HG03064 (cell line): ENCODE results near the gene ITGB8.
"Not testable (repeated sequence)": the region's sequence is repeated elsewhere in the genome, so short reads cannot be mapped to it uniquely, and the experiment has no call there.

Source experiments
- ATAC-seq: cut with Tn5 transposase; IDR thresholded peaks from one replicate; pipeline ENCODE4 v1.9.1; 2021; ENCODE audit warnings: low read depth; ENCODE audit not compliant: unreplicated experiment

The ITGB8 gene

DNA sequence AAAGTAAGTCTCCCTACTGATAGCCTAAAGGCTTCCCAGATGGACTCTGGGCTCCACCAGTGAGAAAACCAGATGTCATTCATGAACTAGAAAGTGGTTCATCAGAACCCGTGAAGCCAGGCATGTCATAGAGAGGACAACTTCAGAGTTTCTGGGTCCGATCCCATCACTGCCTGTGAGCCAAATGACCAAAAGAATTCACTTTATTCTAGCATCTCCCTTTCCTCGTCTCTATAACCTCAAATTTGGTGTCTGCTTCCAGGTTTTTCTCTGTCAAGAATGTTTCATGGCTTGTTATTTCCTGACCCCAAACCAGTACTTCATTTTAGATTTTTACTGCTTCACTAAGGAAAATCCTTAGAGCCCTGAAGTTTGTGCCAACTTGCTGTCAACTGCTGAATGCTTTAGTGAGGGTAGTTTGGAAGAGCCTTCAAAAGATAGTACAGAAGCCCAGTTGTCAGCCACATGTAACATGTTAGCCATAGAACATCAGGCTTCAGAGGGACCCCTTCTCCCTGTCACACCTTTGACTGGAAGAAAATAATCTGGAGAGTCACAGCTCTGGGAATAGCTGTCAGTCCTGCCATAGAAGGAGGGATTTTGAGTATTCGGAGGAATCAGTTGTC, 34.0 kb downstream of the ITGB8 start:
- no peak for ATAC-seq

DNA sequence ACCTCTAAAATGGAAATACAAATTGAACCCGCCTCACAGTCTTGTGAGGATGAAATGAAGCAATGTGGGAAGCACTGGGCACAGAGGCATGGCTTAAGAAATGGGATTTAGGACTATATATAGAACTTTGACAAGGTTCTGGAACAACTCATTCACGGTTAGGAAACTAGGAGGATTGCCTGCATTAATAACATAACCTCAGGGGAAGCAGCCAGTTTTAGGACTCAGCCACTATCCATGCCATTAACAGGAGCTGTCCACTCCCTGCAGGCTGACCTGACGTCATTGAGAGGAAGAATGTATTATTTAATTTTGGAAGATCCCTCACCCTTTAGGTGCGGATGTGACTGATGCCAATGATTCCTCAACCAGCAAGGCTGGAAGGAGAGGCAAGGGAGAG, 34.8 kb downstream of the ITGB8 start:
- ATAC-seq = no peak

DNA sequence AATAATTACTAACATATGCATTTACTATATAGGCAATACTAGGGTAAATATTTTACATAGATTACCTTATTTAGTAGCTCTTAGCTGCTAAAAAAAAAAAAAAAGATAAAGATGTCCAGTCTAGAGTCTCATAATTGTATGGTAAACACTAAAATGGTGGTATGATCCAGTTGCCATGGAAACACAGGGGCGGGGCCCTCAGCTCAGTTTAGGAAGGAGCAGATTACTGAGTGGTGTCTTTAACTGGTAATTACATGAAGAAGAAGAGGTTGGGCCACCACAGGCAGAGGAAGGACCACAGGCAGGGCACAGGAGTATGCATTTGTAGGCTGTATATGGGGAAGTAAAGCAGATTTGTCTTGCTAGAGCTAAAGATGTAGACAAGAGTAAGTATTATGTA, 43.7 kb downstream of the ITGB8 start:
- no peak for ATAC-seq

DNA sequence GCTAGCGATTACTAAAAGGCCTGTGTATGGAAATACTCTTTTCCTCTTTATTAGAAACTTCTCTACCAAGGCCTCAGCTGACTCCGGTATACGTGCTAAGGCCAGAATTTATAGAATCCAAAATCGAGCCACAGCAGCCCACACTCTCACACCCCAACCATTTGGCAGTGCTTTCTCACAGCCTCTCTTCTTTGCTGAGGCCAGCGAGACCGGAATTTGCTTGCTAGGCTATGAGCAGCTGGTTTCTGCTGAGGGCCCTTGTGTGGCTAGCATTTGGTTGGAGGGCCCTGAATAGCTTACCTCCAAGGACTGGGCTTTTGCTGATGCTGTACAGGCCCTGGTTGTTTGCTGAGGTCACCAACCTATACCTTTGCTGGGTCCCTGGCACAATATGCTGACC, 46.1 kb downstream of the ITGB8 start:
- ATAC-seq = no peak

DNA sequence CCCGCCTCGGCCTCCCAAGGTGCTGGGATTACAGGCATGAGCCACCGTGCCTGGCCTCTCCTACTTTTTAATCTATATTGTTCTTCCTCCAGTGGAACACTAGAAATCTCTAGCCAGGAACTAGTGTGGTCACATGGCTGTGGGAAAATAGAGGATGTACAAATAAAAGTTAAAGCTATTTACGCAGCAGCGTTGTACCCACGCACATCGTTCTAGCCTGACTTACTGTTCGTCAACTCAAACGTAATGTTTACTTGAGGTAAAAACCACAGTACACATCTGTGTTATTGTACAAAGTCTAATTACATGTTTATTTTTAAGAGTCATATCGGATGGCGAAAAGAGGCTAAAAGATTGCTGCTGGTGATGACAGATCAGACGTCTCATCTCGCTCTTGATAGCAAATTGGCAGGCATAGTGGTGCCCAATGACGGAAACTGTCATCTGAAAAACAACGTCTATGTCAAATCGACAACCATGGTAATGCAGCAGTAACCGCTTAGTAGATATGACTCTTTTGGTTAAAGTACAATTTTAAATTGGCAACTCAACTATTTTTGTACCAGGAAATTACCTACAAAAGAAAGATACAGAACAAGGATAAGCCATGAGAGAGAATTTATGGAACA, 50.8 kb downstream of the ITGB8 start:
- no peak for ATAC-seq

DNA sequence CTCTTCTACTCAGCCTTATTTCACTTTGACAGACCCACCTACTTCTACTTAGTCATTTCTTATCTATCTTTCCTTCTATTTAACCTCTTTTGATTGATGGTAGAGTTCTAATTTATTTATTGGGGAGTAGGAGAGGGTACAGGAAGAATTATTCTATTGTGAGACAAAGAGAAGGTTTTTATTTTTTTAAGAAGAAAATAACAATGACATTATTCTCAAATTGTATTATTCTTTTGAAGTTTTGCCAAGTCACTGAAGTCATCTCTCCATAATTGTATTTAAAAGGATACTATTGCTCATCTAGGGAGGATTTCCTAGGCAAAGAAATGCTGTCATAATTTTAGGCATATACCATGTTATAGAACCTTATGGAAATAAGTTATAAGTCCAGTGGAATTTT, 52.7 kb downstream of the ITGB8 start:
- ATAC-seq = no peak

DNA sequence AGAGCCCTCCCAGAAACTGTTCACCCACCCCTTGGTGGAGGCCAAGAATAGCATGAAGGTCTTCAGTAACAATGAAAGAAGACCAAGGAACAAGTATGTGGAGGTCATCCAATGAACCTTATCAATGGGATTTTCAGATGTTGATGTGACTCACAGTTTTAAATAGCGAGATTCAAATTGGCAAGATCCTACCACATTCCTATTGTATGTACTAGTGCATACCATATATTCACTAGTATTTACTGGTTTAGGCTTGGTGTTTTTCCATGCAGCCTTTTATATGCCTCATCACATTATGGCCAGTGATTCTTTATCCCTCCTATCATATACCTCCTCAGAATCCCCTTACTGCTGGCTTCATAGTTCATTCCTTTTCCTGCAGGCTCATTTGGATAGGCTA, 54.4 kb downstream of the ITGB8 start:
- ATAC-seq = no peak

DNA sequence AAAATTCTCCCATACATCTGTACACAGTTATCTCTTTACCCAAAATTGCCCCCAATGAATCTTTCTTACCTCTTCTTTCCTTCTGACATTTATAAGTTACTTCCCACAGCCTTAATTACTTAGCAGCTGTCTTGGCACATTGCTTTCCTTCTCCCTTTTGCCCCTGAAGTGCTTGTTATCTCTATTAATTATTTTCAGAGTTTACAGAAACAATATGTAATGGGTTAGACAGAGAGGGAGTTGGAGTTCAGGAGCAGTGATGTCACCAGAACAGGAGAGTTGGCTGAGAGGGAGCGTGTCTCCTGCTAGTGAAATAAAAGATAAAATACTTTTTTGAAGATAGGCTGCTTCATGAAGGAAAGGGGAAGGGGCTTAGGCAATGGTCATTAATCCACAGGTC, 57.4 kb downstream of the ITGB8 start:
- no peak for ATAC-seq

DNA sequence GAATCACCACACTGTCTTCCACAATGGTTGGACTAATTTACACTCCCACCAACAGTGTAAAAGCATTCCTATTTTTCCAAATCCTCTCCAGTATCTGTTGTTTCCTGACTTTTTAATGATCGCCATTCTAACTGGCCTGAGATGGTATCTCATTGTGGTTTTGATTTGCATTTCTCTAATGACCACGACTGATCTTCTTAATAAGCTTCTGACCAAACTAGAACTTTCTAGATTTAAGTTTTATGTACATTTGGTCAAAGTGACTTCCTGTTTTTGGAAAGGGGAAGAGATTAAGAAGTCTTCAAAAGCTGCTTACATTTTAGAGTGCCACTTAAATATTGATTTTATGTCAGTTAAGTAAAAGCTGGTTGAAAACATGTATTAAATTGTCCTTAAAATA, 58.5 kb downstream of the ITGB8 start:
- ATAC-seq = not testable (repeated sequence)

DNA sequence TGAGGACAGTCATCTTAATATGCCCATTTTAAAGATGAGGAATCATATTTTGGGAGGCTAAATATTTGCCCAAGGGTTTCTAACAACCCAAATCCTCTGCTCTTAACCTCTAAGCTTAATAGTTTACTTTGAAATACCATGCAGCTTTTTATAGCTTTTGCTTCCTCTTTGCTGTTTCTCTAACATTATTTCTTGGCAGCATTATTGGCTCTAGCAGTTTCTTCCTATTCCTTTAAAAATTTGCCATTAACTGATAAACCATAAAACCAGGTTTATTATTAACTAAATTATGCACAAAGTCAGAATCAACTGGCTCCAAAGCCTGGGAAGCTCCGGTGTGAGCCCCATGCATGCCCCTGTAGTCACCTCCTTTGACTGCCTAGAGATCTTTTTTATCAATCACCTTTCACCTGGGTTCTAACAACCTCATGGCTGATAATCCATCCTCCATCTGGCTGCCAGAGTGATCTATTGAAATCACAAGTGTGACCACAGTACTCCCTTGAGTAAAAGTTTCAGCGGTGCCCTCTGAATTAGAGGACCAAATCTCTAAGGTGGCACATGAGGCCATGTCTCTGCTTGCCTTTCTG, 62.4 kb downstream of the ITGB8 start:
- ATAC-seq = no peak

DNA sequence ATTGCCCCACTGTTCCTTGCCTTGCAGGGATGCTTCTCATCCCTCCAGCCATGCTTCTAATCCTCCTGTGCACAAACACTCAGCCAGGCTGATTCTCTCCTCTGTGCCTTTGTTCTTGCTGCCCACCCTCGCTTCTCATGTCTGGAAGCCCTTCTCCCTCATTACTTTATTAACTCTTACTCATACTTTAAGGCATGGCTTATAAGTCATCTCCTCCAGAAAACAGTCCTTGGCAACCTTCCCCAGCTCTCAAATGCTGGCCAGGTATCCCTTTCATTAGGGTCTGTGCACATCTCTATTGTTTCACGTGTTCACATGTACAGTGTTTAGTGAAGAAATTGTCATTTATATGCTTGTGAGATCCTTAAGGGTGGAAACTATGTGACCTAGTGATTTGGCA, 62.9 kb downstream of the ITGB8 start:
- ATAC-seq = no peak

DNA sequence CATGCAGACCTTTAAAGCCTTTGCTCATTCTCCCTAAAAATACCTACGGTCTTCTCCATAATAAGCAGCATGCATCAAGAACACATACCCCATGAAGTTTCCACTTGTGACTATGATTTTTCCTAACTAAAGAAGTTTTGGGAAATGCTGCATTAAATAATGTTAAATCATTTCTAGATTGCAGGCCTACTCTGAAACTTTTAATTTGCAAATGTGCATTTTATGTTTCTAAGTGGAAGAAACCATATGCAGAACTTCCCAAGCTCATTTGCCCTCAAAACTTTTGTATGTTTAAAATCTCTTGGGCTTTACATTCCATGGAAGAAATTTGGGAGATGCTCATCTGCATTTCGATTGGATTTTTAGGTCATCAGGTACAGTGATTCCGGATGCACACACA, 63.6 kb downstream of the ITGB8 start:
- ATAC-seq = no peak

DNA sequence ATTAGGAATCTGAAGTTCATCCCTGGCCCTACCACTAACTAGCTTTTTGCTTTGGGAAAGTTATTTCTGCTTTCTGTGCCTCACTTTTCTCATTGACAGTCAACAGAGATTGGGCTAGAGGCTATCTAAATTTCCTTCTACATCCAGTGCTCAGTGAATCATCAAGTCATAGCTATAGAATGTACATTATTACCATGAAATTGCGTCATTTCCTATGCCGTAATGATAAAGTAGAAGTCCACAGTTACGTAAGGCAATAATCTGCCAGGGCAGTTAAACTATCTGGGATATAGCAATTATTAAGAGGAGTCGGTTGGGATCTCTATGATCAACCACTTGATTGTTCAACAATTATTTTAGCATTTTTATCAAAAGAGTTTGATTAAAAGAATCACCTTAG, 64.4 kb downstream of the ITGB8 start:
- ATAC-seq = no peak

DNA sequence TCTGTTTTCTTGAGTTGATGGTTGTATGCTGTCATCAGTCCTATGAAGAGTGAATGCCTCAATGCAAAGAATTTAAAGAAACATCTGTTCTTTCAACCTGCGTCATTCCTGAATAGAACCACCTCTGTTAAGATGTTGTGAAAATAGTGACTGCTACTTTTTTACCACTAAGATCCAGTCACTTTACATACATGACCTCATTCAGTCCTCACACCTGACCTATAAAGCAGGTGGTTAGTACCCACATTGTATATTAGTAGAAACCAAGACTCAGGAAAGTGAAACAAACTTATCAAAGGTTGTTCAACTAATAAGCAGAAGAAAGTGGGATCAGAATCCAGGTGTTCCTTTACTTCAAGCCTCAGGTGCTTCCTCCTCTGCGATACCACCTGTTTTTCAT, 64.8 kb downstream of the ITGB8 start:
- no peak for ATAC-seq

DNA sequence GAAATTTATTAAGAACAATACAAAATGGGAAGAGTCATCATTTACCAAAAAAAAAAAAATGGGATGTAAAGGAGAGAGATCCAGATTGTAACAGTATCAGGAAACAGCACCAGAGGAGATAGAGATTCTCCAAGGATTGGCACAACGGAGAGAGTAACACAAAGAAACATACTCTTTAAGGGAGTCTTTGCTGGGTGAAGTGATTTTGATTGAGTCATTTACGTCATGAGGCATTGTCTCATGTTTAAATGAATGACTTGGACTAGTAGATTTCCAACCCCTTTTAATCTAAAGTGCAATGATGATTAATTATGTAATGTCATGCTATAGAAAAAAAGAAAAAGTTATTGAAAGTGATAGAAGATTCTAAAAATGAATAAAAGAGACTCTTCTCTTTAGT, 68.8 kb downstream of the ITGB8 start:
- no peak for ATAC-seq

DNA sequence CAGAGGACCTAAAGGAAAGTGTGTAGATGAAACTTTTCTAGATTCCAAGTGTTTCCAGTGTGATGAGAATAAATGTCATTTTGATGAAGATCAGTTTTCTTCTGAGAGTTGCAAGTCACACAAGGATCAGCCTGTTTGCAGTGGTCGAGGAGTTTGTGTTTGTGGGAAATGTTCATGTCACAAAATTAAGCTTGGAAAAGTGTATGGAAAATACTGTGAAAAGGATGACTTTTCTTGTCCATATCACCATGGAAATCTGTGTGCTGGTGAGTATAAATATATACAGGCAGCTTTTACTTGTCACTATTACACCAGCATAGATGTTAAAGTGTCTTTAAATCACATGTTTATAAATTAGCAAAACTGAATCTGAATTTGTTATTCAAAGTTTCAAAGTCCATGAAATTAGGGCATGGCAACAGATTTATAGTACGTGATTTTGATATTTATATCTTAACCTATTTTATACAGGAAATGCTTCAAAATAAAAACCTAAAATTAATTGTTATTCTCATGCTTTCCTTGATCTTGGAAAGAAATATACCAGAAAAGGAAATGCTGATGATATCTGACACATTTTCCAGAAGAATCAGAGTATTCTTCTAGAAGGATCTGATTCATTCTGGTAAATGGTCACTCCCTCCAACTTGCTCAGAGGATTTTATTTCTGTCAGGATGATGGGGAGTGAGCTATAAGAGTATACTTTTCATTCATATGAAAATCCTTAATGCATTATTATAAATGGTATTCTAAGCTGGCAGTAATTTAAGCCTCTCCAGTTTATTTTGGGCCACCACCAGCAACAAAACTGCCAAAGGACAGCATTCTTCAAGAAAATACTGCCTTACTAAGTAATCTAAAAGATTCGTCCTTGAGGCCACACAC, 71.4 kb downstream of the ITGB8 start:
- ATAC-seq = no peak

DNA sequence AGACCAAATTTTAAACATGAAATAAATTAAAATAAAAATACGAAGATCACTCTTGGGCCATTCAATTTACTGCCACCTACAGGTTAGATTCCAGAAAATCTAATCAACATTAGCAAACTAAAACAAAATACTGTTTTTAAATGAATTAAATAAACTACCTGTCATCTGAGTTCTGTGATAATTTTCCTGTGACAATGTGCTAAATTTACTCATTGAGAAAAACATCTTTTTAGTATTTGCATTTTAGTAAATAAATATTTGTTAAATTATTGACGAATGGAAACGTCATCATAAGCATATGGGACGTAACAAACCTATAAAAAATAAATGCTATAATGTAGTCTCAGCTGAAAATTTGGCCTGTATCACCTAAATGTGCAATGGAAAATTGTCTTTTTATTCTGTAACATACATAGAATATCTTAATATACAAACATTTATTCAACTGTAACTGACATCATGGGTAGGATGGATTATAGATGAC, 72.1 kb downstream of the ITGB8 start:
- no peak for ATAC-seq

DNA sequence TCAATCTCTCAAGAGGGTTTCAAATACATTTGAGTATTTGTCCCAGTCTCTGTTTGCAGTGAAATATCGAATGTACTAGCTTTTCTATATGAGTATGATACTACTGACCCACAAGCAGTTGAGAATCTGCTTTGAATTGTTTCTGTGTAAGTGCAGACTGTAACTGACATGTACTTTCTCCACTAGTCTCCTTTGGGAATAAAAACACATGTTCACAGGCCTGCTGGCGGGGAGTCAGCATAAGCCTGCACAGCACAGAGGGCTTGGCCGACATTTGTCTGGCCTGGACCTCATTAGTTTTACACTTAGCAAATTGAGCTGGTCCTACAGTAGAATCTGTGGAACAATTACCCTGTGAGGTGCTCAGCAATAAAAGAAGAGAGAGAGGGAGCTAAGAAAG, 72.6 kb downstream of the ITGB8 start:
- no peak for ATAC-seq

DNA sequence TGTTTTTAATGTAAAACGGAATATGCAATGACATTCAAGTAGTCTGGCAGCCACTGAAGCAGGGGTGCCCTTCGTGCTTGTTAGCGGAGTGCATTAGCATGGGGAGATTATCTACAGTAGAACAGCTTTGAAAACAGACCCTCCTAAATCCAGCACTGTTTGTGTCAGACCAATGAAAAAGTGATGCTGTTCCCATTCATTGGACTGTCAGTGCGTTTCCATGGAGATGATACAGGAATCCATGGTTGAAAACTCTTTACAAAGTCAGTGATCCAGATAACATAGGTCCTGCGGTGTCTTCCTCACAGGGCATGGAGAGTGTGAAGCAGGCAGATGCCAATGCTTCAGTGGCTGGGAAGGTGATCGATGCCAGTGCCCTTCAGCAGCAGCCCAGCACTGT, 73.6 kb downstream of the ITGB8 start:
- ATAC-seq = no peak

DNA sequence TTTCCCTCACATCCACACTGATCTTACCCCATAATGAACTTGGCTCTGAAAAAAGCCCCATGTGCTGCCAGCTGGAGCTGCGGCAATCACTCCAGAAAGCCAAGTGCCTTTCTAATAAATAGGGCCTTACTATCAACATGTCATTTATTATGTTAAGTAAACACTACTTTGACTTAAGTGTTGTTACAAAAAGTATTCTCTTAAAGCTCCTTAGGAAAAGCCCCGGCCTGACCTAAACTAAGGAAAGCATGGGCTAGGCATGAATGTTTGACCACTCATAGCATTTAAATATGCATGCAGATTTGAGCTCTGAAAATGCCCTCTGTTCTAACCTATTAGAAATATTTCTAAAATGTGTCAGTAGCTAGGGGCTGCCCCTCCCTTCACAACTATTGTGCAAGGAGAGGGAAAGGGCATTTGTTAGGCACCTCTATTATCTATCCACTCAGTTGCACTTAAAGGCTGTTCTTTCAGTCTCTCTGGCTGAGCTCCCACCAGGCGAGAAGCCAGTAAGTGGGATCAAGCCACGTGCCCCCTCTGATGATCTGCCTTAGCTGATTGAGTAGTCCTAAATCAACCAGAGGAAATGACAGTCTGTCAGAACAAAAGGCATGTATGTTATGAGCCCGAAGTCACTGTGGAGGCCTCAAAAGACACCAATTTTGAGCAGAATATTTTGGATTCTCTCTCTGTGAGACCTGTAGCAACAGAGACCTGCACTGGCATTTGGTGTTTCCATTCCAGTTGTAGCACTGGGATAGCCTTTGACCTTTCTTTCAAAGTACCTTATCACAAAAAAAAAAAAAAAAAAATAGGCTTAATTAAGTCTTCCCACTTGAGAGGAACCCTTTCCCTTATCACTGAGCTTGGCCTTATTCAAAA, 77.1 kb downstream of the ITGB8 start:
- no peak for ATAC-seq
